Brain microvascular endothelial cell (primary cell): ENCODE measurements around the gene GLB1L2.
"Not testable (repeated sequence)": the region's sequence is repeated elsewhere in the genome, so short reads cannot be mapped to it uniquely, and the experiment has no call there.

ENCODE experiments used
- DNase-seq: peaks from one replicate; pipeline ENCODE4 v3.0.0-alpha.2; 2020
- H3K27ac ChIP-seq: fragments of 250-450 bp; sonication (Bioruptor Pico); 2 replicates; pipeline ENCODE4 v1.5.1; 2020; ENCODE audit warnings: mild to moderate bottlenecking, moderate library complexity
- H3K27me3 ChIP-seq: fragments of 250-450 bp; sonication (Bioruptor Pico); replicated peaks from 2 replicates; pipeline ENCODE4 v1.5.1; 2020; ENCODE audit warnings: mild to moderate bottlenecking
- H3K36me3 ChIP-seq: fragments of 250-450 bp; sonication (Bioruptor Pico); replicated peaks from 2 replicates; pipeline ENCODE4 v1.5.1; 2020; ENCODE audit warnings: mild to moderate bottlenecking
- H3K4me3 ChIP-seq: 2 replicates; pipeline ENCODE4 v1.5.1; 2011; ENCODE audit warnings: low read depth, mild to moderate bottlenecking, control low read depth, low read length, moderate library complexity
- in situ Hi-C: cut with HindIII; loops from 2 replicates; pipeline ENCODE4 v1.10.0; 2017; ENCODE audit warnings: low sequenced_read_pairs, low pct_ligation_motif_present
- TF ChIP-seq, protein P1 (sequence below): IDR thresholded peaks from 2 replicates; pipeline ENCODE4 v1.5.1; 2011; ENCODE audit warnings: low read depth, mild to moderate bottlenecking, moderate library complexity, low read length, control low read depth, inconsistent platforms; ENCODE audit errors: missing control alignments

GLB1L2 gene, protein sequence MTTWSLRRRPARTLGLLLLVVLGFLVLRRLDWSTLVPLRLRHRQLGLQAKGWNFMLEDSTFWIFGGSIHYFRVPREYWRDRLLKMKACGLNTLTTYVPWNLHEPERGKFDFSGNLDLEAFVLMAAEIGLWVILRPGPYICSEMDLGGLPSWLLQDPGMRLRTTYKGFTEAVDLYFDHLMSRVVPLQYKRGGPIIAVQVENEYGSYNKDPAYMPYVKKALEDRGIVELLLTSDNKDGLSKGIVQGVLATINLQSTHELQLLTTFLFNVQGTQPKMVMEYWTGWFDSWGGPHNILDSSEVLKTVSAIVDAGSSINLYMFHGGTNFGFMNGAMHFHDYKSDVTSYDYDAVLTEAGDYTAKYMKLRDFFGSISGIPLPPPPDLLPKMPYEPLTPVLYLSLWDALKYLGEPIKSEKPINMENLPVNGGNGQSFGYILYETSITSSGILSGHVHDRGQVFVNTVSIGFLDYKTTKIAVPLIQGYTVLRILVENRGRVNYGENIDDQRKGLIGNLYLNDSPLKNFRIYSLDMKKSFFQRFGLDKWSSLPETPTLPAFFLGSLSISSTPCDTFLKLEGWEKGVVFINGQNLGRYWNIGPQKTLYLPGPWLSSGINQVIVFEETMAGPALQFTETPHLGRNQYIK

DNA sequence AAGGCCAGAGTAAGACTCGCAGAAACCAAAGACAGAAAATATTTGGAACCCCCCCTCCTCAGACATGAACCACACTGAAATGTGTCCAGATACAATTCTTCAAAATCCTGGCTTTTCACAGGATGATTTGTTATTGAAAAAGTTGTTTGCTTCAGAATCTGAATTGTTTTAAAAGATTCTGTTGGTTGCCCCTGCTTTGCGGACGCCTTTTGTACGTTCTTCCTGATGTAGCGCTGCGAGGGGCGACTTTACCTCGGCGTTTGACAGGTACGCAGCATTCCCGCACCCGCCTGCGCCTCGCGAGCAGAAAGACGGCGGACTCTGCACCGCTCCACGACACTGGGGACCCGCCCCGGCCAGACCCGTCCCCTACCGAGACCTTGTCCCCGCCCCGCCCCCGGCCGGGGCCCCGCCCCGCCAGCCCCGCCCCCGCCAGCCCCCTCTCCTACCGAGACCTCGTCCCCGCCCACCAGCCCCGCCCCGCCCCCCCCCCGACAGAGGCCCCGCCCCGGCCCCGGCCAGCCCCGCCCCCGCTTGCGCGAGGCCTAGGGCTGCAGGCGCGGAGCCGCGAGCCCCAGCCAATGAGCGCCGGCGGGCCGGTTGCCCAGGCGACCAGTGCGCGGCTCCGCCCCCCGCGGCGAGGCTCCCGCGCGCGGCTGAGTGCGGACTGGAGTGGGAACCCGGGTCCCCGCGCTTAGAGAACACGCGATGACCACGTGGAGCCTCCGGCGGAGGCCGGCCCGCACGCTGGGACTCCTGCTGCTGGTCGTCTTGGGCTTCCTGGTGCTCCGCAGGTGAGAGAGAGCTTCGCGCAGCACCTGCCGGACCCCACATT is at the start of gene GLB1L2:
GLB1L2 (plus strand) TSS at position 635 of the 835 bp plus-strand sequence; CDS start at position 709, 74 bp downstream.
- peak within 1 kb of the TSS; percentile 43 for H3K4me3 ChIP-seq

DNA sequence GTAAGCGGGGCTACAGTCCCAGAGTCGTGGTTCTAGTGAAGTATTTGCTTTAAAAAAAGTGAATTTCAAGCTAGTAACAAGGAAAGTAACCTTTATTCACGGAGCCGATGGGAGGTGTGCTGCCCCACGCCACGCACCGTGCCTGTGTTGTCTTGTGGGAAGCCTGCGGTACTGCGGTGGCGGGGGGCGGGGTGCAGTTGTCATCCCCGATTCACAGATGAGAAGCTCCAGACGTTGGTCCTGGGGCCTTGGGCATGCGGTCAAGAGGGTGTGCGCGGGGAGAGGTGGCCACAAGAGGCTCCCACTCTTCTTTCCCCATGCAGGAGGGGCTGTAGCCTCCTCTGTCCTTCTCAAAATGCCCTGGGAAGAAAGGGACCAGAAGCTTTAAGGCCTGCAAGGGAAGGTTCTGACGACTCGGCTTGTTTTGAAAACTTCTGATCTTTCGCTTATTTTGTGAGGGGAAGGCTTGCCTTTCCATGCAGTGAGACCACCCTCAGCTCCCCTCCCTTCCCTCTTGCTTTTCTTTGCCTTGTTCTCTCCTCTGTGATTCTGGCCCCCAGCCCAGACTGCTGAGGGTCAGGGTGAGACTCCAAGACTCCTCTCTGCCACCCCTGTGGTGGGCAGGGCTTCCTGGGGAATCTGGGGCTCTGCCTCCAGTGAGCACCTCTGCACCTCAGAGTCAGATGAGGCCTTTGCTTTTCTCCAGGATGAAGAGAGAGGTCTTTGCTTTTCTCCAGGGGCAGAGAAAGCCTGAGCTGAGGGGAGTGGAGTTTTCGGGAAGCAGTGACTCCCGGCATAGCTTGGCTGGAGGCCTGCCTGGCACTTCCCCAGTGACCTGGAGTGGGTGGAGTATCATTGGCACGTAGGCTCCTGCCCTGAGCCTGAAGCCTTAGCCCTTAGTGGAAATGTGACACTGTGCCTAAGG is 49.4 kb upstream of the GLB1L2 start:
- Histone ChIP-seq H3K36me3 (no peaks in the 10 kb centered on the region), H3K4me3 (no peak overlapping the region), H3K27ac (no peak overlapping the region), H3K27me3 (peaks cover 13% of the 10 kb centered on the region)
- TF ChIP-seq, protein P1, sequence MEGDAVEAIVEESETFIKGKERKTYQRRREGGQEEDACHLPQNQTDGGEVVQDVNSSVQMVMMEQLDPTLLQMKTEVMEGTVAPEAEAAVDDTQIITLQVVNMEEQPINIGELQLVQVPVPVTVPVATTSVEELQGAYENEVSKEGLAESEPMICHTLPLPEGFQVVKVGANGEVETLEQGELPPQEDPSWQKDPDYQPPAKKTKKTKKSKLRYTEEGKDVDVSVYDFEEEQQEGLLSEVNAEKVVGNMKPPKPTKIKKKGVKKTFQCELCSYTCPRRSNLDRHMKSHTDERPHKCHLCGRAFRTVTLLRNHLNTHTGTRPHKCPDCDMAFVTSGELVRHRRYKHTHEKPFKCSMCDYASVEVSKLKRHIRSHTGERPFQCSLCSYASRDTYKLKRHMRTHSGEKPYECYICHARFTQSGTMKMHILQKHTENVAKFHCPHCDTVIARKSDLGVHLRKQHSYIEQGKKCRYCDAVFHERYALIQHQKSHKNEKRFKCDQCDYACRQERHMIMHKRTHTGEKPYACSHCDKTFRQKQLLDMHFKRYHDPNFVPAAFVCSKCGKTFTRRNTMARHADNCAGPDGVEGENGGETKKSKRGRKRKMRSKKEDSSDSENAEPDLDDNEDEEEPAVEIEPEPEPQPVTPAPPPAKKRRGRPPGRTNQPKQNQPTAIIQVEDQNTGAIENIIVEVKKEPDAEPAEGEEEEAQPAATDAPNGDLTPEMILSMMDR, result no peak
- no peak for DNase-seq
- in situ Hi-C loops, result no loop called here

More for the DNA sequence above, at the start of gene GLB1L2:
- DNase-seq, result peak; percentile 12
- in situ Hi-C loops, result no loop called here
- H3K27me3 ChIP-seq, result peaks cover 9% of the 10 kb centered on the region
- H3K27ac ChIP-seq, result no peak within 1 kb of the TSS
- TF ChIP-seq, protein P1, result no peak
- no peaks in the 10 kb centered on the region for H3K36me3 ChIP-seq

DNA sequence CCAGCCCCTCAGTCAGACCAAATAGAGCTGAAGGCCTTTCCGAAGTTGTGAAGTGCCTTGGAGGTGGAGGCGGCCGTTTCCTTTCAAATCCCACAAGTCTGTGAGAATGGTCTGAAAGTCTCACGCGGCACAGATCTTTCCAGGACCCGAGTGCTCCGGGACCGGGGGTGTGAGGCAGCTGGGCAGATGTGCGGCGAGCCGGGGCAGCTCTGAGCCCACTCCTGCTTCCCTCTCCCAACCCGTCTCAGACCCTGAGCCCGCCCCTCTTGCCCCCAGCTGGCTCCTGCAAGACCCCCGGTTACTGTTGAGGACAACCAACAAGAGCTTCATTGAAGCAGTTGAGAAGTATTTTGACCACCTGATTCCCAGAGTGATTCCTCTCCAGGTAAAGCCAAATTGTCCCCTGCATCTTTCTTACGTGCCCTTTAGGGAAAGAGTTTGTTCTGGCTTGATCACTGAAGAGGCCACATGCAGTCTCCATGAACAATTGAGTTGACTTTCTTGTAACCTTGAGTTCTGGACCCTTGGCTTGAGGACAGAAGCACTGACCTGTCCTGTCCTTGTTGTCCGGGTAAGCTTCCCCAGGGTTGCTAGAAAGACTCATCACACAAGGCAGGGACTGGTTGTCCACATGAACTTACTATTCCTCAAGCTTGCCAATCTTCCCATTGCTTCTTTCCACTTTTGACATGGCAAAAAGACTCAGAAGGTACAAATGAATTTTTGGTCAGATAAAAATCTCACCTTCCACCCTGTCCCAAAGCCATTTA is 48.1 kb upstream of the GLB1L2 start:
- H3K27ac ChIP-seq, result no peak overlapping the region
- H3K27me3 ChIP-seq, result peaks cover 2% of the 10 kb centered on the region
- no peaks in the 10 kb centered on the region for H3K36me3 ChIP-seq
- no peak for DNase-seq
- in situ Hi-C loops, result no loop called here
- TF ChIP-seq, protein P1, result no peak
- no peak overlapping the region for H3K4me3 ChIP-seq

DNA sequence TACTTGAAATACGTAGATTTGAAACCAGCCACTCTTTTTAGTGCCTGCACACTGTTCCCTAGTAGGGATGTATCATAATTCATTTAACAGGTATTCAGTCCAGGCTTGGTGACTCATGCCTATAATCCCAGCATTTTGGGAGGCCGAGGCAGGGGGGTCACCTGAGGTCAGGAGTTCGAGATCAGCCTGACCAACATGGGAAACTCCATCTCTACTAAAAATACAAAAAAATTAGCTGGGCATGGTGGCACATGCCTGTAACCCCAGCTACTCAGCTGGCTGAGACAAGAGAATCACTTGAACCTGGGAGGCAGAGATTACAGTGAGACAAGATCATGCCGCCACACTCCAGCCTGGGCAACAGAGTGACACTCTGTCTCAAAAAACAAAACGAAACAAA is 47.4 kb upstream of the GLB1L2 start:
- H3K27me3 ChIP-seq, H3K27ac ChIP-seq, DNase-seq, in situ Hi-C loops, H3K4me3 ChIP-seq, H3K36me3 ChIP-seq: not testable (repeated sequence)

DNA sequence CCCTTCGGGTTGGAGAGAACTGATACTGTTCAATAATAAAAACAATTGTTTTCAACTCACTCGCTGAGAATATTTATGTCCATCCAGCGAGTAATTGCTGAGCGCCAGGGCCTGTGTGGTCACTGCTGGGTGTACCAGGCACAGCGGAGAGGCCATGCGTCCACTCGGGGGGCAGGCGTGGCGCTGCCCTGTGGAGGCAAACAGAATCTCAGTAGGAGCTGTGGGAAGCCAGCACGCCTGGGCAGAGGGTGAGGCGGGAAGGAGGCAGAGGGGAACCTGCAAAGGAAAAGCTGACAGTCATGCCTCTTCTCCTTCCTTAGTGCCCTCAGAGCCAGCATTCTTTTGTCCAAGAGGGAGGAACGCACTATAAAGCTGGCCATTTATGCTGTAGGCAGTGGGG is 44.2 kb upstream of the GLB1L2 start:
- H3K4me3 ChIP-seq, result no peak overlapping the region
- no peak for DNase-seq
- no peak overlapping the region for H3K27ac ChIP-seq
- H3K27me3 ChIP-seq, result no peaks in the 10 kb centered on the region
- in situ Hi-C loops, result no loop called here
- TF ChIP-seq, protein P1, result no peak
- H3K36me3 ChIP-seq, result no peaks in the 10 kb centered on the region
